HG02798 (cell line): ENCODE data around the gene ZMYM2.

ENCODE experiments used
- ATAC-seq: cut with Tn5 transposase; IDR thresholded peaks from one replicate; pipeline ENCODE4 v1.9.1; 2021; ENCODE audit warnings: mild to moderate bottlenecking; ENCODE audit not compliant: unreplicated experiment, poor library complexity

Gene ZMYM2

DNA sequence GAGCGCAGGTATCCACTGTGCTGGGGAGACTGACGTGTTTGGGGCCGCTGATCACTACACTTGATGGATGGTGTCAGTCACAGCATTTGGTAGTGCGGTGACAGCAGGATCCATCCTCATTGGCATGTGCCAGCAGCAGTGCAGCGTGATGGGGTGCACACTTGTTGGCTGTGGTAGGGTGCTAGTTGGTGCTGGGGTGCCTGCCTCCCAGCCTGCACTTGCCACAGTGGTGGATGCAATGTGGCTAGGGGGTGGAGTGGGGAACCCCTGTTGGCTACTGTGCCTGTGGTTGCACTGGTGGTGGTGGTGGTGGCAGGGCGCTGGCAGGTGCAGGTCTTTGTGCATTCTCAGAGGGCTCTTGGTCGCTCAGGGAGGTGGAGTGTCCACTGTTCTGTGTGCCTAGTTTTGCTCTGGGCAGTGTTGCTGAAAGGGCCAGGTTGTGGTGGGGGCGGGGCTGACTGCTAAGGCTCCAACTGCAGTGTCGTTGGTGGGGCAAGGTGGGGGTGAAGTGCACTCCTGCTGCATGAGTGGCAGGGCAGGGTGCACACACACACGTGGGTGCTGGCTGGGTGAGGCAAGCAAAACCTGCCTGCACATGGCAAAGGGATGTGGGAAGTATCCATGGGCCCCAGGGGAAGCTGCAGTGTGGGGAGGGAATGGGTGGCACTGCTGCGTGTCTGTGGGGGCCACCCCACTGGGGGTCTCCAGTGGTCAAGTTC, 84.8 kb downstream of the ZMYM2 start:
- no peak for ATAC-seq

DNA sequence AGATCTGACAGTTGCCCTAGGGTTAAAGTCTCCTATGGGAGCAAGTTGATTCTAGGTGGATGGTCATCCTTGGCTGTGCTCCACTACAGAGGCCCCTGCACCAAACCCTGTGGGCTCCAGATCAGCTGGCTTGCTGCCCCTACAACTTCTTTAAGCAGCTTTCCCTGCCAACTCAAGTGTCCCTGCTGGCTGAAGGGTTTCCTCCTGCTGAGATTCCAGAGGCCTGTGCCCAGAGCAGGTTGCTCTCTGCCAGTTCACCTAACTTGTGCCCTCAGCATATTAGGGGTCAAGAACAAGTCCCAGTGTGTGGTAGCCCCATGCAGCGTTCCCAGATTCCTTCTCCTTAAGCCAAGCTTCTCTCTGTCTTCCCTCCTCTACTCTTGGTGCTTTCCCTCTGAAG, 85.6 kb downstream of the ZMYM2 start:
- no peak for ATAC-seq

DNA sequence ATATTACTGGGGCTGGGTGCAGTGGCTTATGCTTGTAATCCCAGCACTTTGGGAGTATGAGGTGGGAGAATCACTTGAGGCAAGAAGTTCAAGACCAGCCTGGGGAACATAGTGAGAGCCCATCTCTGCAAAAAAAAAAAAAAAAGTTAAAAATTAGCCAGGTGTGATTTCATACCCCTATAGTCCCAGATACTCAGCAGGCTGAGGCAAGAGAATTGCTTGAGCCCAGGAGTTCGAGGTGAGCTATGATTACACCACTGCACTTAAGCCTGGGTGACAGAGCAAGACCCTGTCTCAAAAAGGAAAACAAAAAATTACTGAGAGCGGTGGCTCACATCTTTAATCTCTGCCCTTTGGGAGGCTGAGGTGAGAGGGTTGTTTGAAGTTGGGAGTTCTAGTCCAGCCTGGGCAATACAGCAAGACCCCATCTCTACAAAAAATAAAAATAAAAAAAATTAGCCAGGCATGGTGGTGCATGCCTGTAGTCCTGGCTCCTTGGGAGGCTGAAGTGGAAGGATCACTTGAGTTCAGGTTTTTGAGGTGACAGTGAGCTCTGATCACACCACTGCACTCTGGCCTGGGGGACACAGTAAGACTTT, 87.5 kb downstream of the ZMYM2 start:
- ATAC-seq = no peak

DNA sequence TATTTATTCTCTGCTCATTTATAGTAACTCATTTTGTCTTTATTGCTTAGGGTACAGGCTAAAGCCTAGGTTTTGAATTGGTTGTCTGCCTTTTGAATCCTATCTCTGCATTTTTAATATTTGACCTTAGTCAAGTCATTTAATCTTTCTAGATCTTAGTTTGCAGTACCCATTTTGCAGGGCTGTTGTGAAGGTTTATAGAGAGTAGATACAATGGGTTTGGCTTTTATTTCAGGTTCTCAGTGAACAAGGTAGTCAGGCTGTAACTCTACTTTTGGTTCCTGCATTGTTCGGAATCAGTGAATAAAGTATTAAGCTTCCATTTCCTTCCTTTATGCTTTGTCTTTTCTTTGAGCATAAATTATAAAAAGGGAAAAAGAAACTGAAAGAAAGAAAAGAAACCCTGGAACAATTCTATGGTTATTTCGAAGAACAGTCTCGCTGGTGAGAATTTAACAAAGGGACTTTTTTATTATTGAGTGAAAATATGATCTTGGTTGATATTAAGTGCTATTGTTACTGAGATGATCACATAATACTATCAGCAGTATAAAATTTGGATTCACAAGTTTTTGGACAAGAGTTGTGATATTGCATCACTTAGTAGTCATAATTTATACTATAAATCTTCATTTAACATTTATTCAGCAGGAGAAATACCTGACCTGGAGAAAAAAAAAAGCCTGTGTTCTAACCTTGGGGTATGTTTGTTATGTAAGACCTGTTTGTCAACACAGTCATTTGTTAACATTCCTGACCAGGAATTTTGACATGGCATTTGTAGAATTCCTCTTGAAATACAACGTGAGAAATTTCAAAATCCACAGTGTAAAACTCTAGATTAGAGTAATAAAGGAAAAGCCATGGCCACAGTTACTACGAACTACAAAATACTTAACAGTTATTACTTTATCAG, 91.3 kb downstream of the ZMYM2 start:
- ATAC-seq = no peak

DNA sequence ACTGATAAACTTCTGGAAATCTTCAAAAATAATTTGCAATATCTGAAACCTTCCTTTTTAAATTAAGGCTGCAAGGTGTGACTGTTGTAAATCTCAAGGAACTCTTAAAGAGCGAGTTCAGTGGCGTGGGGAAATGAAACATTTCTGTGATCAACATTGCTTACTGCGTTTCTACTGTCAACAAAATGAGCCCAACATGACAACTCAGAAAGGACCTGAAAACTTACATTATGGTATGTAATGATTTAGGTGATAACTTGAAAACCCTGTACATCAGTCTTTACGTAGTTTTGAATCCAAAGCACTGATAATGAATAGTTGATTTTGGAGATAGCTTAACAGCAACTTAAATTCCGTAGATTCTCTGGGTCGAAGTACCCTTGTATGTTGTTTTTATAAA, 92.8 kb downstream of the ZMYM2 start:
- no peak for ATAC-seq

DNA sequence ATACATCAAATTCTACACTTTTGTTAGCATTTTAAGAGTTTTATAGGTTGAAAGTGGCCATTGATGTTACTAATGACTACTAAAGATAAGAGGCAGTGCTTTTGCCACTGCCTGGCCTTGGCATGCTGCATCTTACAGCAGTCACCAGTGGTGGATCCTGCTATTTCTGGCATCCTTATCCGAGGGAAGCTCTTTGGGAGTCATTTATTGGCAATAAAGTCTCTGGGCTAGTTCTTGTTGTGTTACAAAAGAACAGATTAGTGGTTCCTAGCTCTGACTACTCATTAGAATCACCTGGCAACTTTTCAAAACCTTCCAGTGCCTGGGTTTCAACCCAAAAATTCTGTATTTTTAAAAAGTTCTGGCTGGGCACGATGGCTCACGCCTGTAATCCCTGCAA, 94.5 kb downstream of the ZMYM2 start:
- ATAC-seq = no peak

DNA sequence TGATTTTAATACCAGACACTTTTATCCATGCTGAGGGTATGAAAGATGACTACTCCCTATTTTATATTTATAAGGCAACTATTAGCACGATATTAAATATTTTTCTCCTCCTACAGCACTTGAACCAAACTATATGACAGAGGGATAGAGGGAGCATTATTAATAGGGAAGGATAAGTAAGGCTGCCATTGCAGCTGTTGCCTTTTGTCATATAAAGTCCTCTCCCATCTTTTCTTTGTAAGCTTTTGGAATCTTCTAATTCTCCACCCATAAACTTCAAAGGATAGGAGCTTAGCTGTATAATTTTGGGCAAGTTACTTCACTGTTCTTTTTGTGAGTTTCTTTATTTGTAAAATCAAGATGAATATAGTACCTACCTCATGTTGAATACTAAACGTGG, 95.4 kb downstream of the ZMYM2 start:
- ATAC-seq = no peak

DNA sequence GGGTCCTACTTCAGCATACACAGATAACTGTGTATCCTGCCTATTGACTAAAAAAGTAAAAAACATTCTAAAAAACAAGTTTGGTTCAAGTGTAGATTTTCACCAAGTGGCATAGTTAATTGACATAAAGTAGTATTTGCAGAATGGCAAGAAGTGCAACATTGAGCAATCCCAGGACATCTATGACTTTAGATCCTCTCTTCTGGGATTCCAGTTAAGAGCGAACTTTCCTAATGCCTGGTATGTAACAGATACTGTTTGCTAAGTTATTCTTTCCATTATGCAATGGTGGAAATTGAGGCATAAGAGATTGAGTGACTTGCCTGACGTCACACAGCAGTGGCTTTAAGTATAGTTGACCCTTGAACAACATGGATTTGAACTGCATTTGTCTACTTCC, 96.1 kb downstream of the ZMYM2 start:
- ATAC-seq = no peak

DNA sequence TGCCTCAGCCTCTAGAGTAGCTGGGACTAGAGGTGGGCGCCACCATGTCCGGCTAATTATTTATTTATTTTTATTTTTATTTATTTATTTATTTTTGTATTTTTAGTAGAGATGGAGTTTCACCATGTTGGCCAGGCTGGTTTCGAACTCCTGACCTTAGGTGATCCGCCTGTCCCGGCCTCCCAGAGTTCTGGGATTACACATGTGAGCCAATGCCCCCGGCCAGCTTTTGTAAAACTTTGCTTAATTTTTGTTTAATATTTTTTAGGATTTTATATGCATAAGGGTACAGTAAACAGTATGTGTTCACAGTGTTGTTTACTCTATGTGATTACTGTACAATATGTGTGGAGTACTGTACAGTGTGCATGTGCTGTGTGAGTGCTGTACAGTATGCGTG, 98.7 kb downstream of the ZMYM2 start:
- ATAC-seq = no peak

DNA sequence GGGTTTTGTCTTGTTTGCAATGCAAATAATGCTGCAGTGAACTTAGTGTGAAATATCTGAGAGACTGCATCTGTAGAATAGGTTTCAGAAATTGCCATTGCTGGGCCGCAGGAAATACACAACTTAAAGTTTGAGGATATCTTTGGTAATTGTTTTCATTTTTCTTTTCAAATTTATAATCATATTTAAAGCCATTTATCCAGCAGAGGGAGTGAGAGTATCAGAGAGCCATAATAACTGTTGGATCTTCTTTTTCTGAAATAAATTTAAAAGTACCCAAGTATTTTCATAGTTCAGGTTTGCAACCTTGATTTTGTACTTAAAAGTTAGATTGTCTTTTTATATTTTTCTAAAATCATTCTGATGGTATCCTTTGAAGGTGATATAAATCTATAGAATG, 99.4 kb downstream of the ZMYM2 start:
- no peak for ATAC-seq

DNA sequence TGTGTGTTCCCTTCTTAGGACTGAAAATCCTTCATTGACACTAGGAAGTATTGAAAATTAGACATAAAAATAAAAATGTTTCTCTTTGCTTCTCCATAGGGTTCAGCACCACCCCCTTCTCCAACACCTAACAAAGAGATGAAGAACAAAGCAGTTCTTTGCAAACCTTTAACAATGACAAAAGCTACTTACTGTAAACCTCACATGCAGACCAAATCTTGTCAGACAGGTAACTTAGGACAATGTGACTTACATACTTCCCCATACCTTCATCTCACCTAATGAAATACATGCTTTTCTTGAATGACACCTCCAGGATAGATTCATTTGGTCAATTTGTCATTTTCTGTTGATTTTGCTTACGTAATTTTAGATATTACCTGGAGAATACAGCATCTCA, 99.9 kb downstream of the ZMYM2 start:
- ATAC-seq = no peak

DNA sequence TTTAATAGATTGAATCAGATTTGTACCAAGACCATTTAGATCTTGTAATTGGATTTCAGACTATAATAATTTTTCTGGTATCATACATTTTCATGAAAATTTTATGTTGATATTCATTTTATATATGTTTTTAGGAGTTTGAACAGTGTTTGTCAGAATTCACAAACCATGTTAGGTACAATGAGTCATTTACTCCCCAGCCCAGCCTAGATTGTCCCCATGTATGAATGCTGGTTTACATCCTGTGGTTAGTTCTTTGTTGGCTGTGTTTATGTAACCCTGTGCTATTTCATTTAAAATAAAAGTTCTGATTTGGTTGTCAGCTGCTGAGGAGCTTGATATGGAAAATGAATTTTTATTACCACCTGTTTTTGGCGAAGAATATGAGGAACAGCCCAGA, 105.6 kb downstream of the ZMYM2 start:
- no peak for ATAC-seq

DNA sequence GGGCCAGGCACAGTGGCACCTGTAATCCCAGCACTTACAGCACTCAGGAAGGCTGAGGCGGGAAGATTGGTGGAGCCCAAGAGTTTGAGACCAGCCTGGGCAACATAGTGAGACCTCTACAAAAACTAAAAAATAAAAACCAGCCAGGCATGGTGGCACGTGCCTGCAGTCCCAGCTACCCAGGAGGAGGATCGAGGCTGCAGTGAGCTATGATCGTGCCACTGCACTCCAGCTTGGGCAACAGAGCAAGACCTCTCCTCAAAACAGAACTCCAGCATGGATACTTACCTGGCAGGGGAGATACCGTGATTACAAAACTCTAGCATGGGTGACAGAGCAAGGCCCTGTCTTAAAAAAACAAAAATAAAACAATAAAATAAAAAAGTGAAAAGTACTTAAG, 107.0 kb downstream of the ZMYM2 start:
- ATAC-seq = no peak

DNA sequence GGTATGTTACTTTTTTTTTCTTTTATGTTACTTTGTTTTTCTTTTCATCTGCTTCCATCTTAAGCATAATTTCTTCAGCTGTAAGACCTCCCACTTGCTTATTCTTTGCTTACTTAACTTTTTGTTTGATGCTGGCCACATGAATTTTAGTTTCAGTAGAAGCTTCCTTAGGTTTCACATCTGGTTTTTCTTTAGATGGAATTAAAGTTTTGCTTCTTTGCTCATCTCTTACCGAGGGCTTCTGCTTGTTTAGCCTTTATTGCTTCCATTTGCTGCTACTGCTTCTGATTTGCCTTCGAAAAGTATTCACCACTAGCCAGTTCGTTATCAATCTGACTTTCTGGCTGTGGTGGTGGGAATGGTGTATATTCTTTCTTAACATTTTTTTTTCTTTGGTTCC, 111.4 kb downstream of the ZMYM2 start:
- no peak for ATAC-seq

DNA sequence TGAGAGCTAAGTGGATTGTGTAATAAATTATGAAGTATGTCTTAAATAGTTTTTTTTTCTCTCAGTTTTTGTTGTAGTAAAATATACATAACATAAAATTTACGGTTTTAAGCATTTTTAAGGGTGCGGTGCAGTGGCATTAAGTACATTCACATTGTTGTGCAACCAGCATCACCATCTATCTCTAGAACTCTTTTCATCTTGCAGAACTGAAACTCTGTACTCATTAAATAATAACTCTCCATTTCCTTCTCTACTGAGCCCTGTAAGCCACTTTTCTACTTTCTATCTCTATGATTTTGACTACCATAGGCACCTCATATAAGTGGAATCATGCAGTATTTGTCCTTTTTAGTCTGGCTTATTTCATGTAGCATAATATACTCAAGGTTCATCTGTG, 115.2 kb downstream of the ZMYM2 start:
- peak; percentile 64 for ATAC-seq

DNA sequence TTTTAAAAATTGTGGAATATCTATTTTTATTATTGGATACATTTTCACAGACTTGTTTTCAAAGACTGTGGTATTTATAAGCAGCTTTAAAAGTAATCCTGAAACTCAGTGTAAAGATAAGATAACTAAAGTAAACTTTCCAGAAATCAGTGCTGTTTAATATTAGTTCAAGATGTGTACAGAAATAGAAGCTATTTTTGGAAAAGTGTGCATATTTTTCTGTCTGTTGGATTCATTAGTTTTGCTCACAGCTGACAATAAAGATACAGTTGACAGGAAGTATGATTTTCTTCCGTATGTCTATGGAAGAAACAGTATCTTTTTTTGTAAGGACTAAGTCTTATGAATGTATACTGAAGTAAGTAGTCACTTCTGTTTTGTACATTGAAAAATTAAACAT, 116.4 kb downstream of the ZMYM2 start:
- no peak for ATAC-seq

DNA sequence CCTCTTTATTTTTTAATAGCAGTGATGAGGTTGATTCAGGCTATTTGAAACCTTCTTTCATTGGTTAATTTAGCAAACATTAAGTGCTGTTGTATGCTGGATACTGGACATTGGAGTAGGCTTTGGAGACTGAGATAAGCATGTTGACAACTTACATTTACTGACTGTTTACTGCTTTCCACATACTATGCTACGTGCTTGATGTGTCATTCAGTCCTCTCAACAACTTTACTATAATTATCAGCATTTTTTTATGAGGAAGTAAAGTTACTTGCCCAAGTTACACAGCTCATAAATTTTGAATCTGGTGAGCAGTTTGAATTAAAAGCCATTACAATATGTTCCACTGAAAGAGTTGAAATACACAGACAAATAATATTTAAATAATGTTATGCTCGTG, 118.6 kb downstream of the ZMYM2 start:
- ATAC-seq = no peak

DNA sequence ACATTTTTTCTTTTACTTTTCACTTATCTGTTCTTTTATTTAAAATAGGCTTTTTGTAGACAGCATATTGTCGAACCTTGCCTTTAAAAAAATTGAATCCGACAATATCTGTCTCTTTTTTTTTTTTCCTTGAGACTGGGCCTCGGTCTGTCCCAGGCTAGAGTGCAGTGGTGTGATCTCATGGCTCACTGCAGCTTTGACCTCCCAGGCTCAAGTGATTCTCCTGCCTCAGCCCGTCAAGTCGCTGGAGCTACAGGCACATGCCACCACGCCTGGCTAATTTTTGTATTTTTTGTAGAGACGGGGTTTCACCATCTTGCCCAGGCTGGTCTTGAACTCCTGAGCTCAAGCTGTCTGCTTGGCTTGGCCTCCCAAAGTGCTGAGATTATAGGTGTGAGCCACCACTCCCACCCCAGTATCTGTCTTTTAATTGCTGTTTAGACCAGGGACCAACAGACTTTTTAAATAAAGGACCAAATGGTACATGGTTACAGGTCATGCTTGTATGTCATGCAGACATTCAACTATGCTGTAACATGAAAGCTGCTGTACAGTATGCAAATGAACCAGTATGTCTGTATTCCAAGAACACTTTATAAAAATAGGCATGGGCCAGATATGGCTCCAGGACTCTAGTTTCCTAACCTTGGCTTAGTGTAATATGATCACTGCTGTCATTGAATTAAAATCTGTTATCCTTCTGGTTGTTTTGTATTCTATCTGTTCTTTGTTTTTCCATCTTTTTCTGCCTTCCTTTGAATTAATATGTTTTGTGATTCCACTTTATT, 122.0 kb downstream of the ZMYM2 start:
- ATAC-seq = no peak

DNA sequence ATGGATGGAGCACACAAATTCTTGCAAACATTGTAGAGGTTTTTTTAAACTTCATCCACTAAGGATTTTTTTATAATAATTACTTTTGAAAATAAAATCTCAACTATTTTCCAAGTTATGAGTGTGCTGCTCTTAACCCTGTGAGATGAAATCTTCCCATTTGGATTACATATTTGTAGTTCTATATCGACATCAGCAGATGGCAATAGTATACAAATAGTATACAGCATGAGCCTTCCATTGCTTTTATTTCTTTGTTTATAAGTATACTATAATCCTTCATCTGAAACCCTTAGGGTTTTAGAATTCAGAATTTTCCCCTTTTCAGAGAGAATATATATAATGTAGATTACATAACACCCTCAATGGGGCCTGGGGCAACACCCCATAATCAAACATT, 131.8 kb downstream of the ZMYM2 start:
- no peak for ATAC-seq

DNA sequence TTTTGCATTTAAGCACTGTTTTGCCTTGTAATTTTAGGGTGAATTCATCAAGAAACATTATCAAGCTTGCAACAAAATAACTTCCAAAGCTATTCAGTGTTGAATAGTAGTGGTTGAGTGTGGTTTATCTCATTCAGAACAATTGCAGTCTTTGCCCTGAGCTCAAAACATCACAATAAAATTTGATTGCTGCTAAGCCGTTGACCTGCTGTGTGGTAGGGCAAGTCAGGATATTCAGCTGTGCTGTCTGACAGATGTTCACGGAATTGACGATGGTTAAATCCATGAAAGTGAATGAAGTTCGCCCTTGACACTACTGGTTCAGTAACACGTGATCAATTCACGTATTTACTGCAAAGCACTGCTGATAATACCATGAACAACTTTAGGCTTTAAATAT, 135.4 kb downstream of the ZMYM2 start:
- ATAC-seq = no peak

DNA sequence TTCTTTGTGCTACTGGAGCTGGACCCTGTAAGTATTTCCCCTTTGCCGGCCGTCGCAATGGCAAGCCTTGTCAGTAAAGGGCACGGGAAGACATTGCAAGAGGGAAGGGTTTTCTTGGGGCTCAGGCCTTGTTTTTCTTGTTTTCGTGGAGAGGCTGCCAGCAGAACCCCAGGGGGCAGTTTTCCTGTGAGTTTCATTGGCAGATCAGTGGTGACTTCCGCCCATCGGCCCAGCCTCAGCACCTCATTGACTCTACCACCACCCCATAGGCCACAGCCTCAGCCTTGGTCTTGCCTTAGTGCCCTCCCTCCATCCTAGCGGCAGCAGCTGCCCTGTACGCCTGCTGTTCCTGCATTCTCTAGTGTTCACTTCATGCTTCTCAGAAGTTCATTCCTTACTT, 140.8 kb downstream of the ZMYM2 start:
- ATAC-seq = no peak
